Measurements from ENCODE around the gene SDCBP2. TPM values are rescaled to one million over a fixed set of nuclear protein-coding genes. Genes with fewer than 3 reads are reported as not detected.

Gene SDCBP2
- total and polyA plus RNA-seq, 10 of the 15 experiments (the other 5 are each of a cell fraction or from before 2014, with no cell fraction given) = 0.16 to 2.4 (median 1.1) TPM; not detected in 1

- no peak for TF ChIP-seq BCL3 (IDR thresholded peaks at IDR 0.05; ENCODE audit: borderline replicate concordance, insufficient read depth, low read depth, low read length, poor library complexity, severe bottlenecking)
- no peak for TF ChIP-seq MEF2A (IDR thresholded peaks at IDR 0.05; ENCODE audit: insufficient read depth, low read depth, low read length)
- TF ChIP-seq TCF12 (IDR thresholded peaks at IDR 0.05; ENCODE audit: low read depth, low read length) = no peak
- TF ChIP-seq CBFB (IDR thresholded peaks at IDR 0.05; ENCODE audit: low read depth) = no peak
- no peak for TF ChIP-seq RUNX3 (IDR thresholded peaks at IDR 0.05; ENCODE audit: low read length)
- TF ChIP-seq NFXL1 (IDR thresholded peaks at IDR 0.05; ENCODE audit: borderline replicate concordance) = no peak
Observed at GRCh38 chr20:1330075-1330830, 1.3 kb upstream of the SDCBP2 start (continued).

GRCh38 chr20:1327827-1328679 is 886 bp downstream of the SDCBP2 start:
- no peaks in the 10 kb centered on the region for H3K36me3 ChIP-seq (ENCODE audit: control insufficient read depth in 2 of 2, insufficient read depth in 2 of 2, low read length in 1 of 2)
- ChIA-PET SMC1A (ENCODE audit: uncharacterized antibody, unreplicated experiment) (interaction anchor here (0.7 to 5.0 kb wide), 9 partner anchors 13 to 108 kb away, joined by 3 to 52 read pairs (median 5); partner anchors contain the start of gene FKBP1A), RAD21 (ENCODE audit: unreplicated experiment) (interaction anchor here (1.2 to 4.6 kb wide), 5 partner anchors 49 to 111 kb away, joined by 3 to 37 read pairs (median 5); no protein-coding TSS in a partner anchor), CTCF (interaction anchor here (0.7 to 7.6 kb wide), 6 partner anchors 8 to 175 kb away, joined by 3 to 55 read pairs (median 3); partner anchors contain the start of gene FKBP1A), POLR2A (interaction anchor here (7.0 kb wide), 1 partner anchor 63 kb away, joined by 76 read pairs; the partner anchor contains the start of gene FKBP1A)
- peaks cover 52% of the 10 kb centered on the region for H3K79me2 ChIP-seq (ENCODE audit: control insufficient read depth, insufficient read depth, low read length)
- FAIRE-seq (no peak), DNase-seq (ENCODE audit: low read depth, low spot score) (no peak), ATAC-seq (no peak)
- intact Hi-C loops (cut with micrococcal nuclease; ENCODE audit: unreplicated experiment) (no loop called here), in situ Hi-C loops (cut with MboI) (no loop called here)
- peak overlapping the region; percentile 90; the same call in 1 of the 2 replicates for H3K4me3 ChIP-seq
- H3K27ac ChIP-seq (ENCODE audit: control insufficient read depth, insufficient read depth) = peak overlapping the region; percentile 54
- H3K27me3 ChIP-seq (replicated peaks in 1 of 2; ENCODE audit: control insufficient read depth in 2 of 2, insufficient read depth in 2 of 2, low read length in 1 of 2) = no peaks in the 10 kb centered on the region
- WGBS (ENCODE audit: insufficient coverage, insufficient replicate concordance, low lambda C conversion rate, missing lambda C conversion rate) = 82% methylated on average over 7 of the region's 7 CpGs
- BruUV-seq (replicated peaks) = no TSS peak
- peaks cover 34% of the 10 kb centered on the region for H3K4me1 ChIP-seq (ENCODE audit: control insufficient read depth, insufficient read depth, low read length)
- H3K4me2 ChIP-seq (ENCODE audit: control insufficient read depth, insufficient read depth) = peak overlapping the region; percentile 77
- no peaks in the 10 kb centered on the region for H4K20me1 ChIP-seq (ENCODE audit: control insufficient read depth, insufficient read depth)
- no peaks in the 10 kb centered on the region for H3K9me3 ChIP-seq (replicated peaks; ENCODE audit: control insufficient read depth, insufficient read depth, low read length)
- H3K9ac ChIP-seq (ENCODE audit: control insufficient read depth, insufficient read depth, low read length) = peak overlapping the region; percentile 48
- no peak overlapping the region for H2AFZ ChIP-seq (ENCODE audit: control insufficient read depth, low read depth, low read length)
- no peak for TF ChIP-seq NKRF (conservative IDR thresholded peaks at IDR 0.05)
- no peak for TF ChIP-seq MAX (IDR thresholded peaks at IDR 0.05; ENCODE audit: low read depth, low read length)
- no peak for TF ChIP-seq SUPT20H (IDR thresholded peaks at IDR 0.05; ENCODE audit: borderline replicate concordance, control insufficient read depth, low read depth, low read length)
- no peak for TF ChIP-seq ZNF217 (IDR thresholded peaks at IDR 0.05)
- TF ChIP-seq E4F1 (IDR thresholded peaks at IDR 0.05; ENCODE audit: borderline replicate concordance, partially characterized antibody) = peak; percentile 6
- no peak for TF ChIP-seq FOXM1 (IDR thresholded peaks at IDR 0.05; ENCODE audit: low read depth, low read length)
- no peak for TF ChIP-seq EGR1 (IDR thresholded peaks at IDR 0.05; ENCODE audit: borderline replicate concordance in 1 of 2, low read depth in 2 of 2, low read length in 2 of 2)

Data from GM12878 (cell line).